H9 (cell line): ENCODE measurements around the gene LMTK3. TPM values are rescaled to one million over a fixed set of nuclear protein-coding genes. Genes with fewer than 3 reads are reported as not detected.
"Not testable (repeated sequence)": the region's sequence is repeated elsewhere in the genome, so short reads cannot be mapped to it uniquely, and the experiment has no call there.

Experiments
- DNase-seq: peaks from one replicate; pipeline ENCODE4 v3.0.0-alpha.2; 2017
- H2AFZ ChIP-seq: one replicate; pipeline ENCODE4 v1.6.1; 2013; ENCODE audit warnings: mild to moderate bottlenecking, low read length, control low read depth, moderate library complexity
- H2AK5ac ChIP-seq: 2 replicates; pipeline ENCODE4 v1.6.1; 2013; ENCODE audit warnings: low read length, control low read depth, mixed read lengths; ENCODE audit not compliant: insufficient read length
- H2BK120ac ChIP-seq: one replicate; pipeline ENCODE4 v1.6.1; 2013; ENCODE audit warnings: low read depth, mild to moderate bottlenecking, low read length, control low read depth, inconsistent platforms; ENCODE audit not compliant: poor library complexity, severe bottlenecking
- H2BK12ac ChIP-seq: 2 replicates; pipeline ENCODE4 v1.6.1; 2013; ENCODE audit warnings: low read length, control low read depth, mixed read lengths, low read depth; ENCODE audit not compliant: insufficient read length
- H2BK15ac ChIP-seq: 2 replicates; pipeline ENCODE4 v1.6.1; 2013; ENCODE audit warnings: low read depth, low read length, control low read depth
- H2BK20ac ChIP-seq: one replicate; pipeline ENCODE4 v1.6.1; 2013; ENCODE audit warnings: low read depth, mild to moderate bottlenecking, low read length, control low read depth, inconsistent platforms; ENCODE audit not compliant: poor library complexity, severe bottlenecking
- H2BK5ac ChIP-seq: 2 replicates; pipeline ENCODE4 v1.6.1; 2013; ENCODE audit warnings: low read length, control low read depth, mixed read lengths; ENCODE audit not compliant: insufficient read length
- H3K14ac ChIP-seq: 2 replicates; pipeline ENCODE4 v1.6.1; 2013; ENCODE audit warnings: low read length, control low read depth; ENCODE audit not compliant: insufficient read depth
- H3K18ac ChIP-seq: 2 replicates; pipeline ENCODE4 v1.6.1; 2013; ENCODE audit warnings: low read depth, mild to moderate bottlenecking, mixed read lengths, low read length, control low read depth; ENCODE audit not compliant: insufficient read length
- H3K23ac ChIP-seq: 2 replicates; pipeline ENCODE4 v1.6.1; 2013; ENCODE audit warnings: low read length, control low read depth, mixed read lengths, low read depth; ENCODE audit not compliant: insufficient read length
- H3K23me2 ChIP-seq: 2 replicates; pipeline ENCODE4 v1.6.1; 2013; ENCODE audit warnings: low read depth, mild to moderate bottlenecking, mixed read lengths, low read length, control low read depth; ENCODE audit not compliant: insufficient read length, poor library complexity, severe bottlenecking
- H3K27ac ChIP-seq: 2 replicates; pipeline ENCODE4 v1.5.1; 2013; ENCODE audit warnings: low read length, control low read depth, mixed read lengths, low read depth; ENCODE audit not compliant: insufficient read length
- H3K27me3 ChIP-seq: 2 replicates; pipeline ENCODE4 v1.6.1; 2013; ENCODE audit warnings: low read length, control low read depth, inconsistent platforms; ENCODE audit not compliant: insufficient read depth
- H3K4ac ChIP-seq: 2 replicates; pipeline ENCODE4 v1.6.1; 2013; ENCODE audit warnings: low read depth, mild to moderate bottlenecking, control low read depth, inconsistent platforms, low read length, moderate library complexity
- H3K4me1 ChIP-seq: 2 replicates; pipeline ENCODE4 v1.6.1; 2013; ENCODE audit warnings: low read length, control low read depth, inconsistent platforms; ENCODE audit not compliant: insufficient read depth
- H3K4me2 ChIP-seq: 2 replicates; pipeline ENCODE4 v1.6.1; 2013; ENCODE audit warnings: low read length, control low read depth, mixed read lengths; ENCODE audit not compliant: insufficient read length, insufficient read depth
- H3K56ac ChIP-seq: 2 replicates; pipeline ENCODE4 v1.6.1; 2013; ENCODE audit warnings: low read depth, mild to moderate bottlenecking, mixed read lengths, low read length, control low read depth; ENCODE audit not compliant: insufficient read length
- H3K79me1 ChIP-seq: 2 replicates; pipeline ENCODE4 v1.6.1; 2013; ENCODE audit warnings: low read depth, mild to moderate bottlenecking, moderate library complexity, low read length, control low read depth, inconsistent platforms; ENCODE audit not compliant: insufficient read depth, poor library complexity, severe bottlenecking
- H3K79me2 ChIP-seq: 2 replicates; pipeline ENCODE4 v1.6.1; 2013; ENCODE audit warnings: low read length, control low read depth, inconsistent platforms; ENCODE audit not compliant: insufficient read depth
- H3K9ac ChIP-seq: 2 replicates; pipeline ENCODE4 v1.6.1; 2013; ENCODE audit warnings: low read length, control low read depth, mixed read lengths; ENCODE audit not compliant: insufficient read length; ENCODE audit errors: extremely low read depth
- H3K9me3 ChIP-seq: one replicate; pipeline ENCODE4 v1.6.1; 2013; ENCODE audit warnings: low read depth, low read length, inconsistent platforms; ENCODE audit not compliant: control insufficient read depth
- H3T11ph ChIP-seq: one replicate; pipeline ENCODE4 v1.6.1; 2013; ENCODE audit warnings: mild to moderate bottlenecking, low read length, control low read depth, inconsistent platforms
- H4K20me1 ChIP-seq: one replicate; pipeline ENCODE4 v1.6.1; 2013; ENCODE audit not compliant: control insufficient read depth, insufficient read length, insufficient read depth
- H4K5ac ChIP-seq: 2 replicates; pipeline ENCODE4 v1.6.1; 2013; ENCODE audit warnings: low read depth, mild to moderate bottlenecking, mixed read lengths, low read length, control low read depth; ENCODE audit not compliant: insufficient read length
- H4K8ac ChIP-seq: replicated peaks from 2 replicates; pipeline ENCODE4 v1.6.1; 2013; ENCODE audit warnings: low read length, control low read depth, mixed read lengths, low read depth; ENCODE audit not compliant: insufficient read length
- H4K91ac ChIP-seq: 2 replicates; pipeline ENCODE4 v1.6.1; 2013; ENCODE audit warnings: low read depth, mild to moderate bottlenecking, moderate library complexity, mixed read lengths, low read length, control low read depth; ENCODE audit not compliant: insufficient read length
- H3K27ac Mint-ChIP-seq, 3 experiments: 2 replicates in 2 of 3; 3 replicates in 1 of 3; pipeline ENCODE4 v1.8.0; 2020 to 2021; ENCODE audit warnings: mixed read lengths in 3 of 3, mild to moderate bottlenecking in 1 of 3, moderate library complexity in 1 of 3
- H3K27me3 Mint-ChIP-seq: 2 replicates; pipeline ENCODE4 v1.8.0; 2021; ENCODE audit warnings: low read depth, mild to moderate bottlenecking, moderate library complexity, mixed read lengths
- H3K36me3 Mint-ChIP-seq, 3 experiments: 2 replicates in 2 of 3; 3 replicates in 1 of 3; pipeline ENCODE4 v1.8.0; 2020 to 2021; ENCODE audit warnings: low read depth in 3 of 3, mixed read lengths in 3 of 3; ENCODE audit not compliant: insufficient read depth in 1 of 3
- H3K4me1 Mint-ChIP-seq, 2 experiments: 2 replicates each; pipeline ENCODE4 v1.8.0; 2020; ENCODE audit warnings: mixed read lengths in 2 of 2
- H3K4me3 Mint-ChIP-seq, 2 experiments: 2 replicates in 1 of 2; 3 replicates in 1 of 2; pipeline ENCODE4 v1.8.0; 2020 to 2021; ENCODE audit warnings: mild to moderate bottlenecking in 2 of 2, mixed read lengths in 2 of 2, moderate library complexity in 1 of 2
- H3K9me3 Mint-ChIP-seq, 2 experiments: 2 replicates in 1 of 2; 3 replicates in 1 of 2; pipeline ENCODE4 v1.8.0; 2020; ENCODE audit warnings: mild to moderate bottlenecking in 2 of 2, mixed read lengths in 2 of 2, moderate library complexity in 1 of 2
- CTCF ChIP-seq: fragments of 200-600 bp; sonication (generic); conservative IDR thresholded peaks from 3 replicates; pipeline ENCODE4 v1.8.0; 2021; ENCODE audit warnings: antibody characterized with exemption, mild to moderate bottlenecking
- WGBS: extraction: QIAGEN DNeasy Blood & Tissue Kit; methylation state at CpG from one replicate; pipeline ENCODE4 v1.1.7; 2013; ENCODE audit warnings: missing lambda C conversion rate, low lambda C conversion rate, mixed read lengths; ENCODE audit not compliant: insufficient read length; ENCODE audit errors: extremely low coverage; 5-methylcytosine and 5-hydroxymethylcytosine counted together
- total RNA-seq: library from RNA; stranded (reverse); gene quantifications from 2 replicates; pipeline ENCODE4 v1.2.1, GENCODE V29; 2021

The LMTK3 gene
- total RNA-seq, 1 experiment from 2014 or later, result 14.4 TPM

GRCh38 chr19:48539503-48540096 is 28.0 kb upstream of the LMTK3 start:
- no peak overlapping the region for H2BK20ac ChIP-seq
- no peak overlapping the region for H2AK5ac ChIP-seq
- no peak overlapping the region for H2BK120ac ChIP-seq
- H2BK5ac ChIP-seq, result no peak overlapping the region
- Mint-ChIP-seq H3K4me1 (peaks cover 8 to 9% of the 10 kb centered on the region in 2 experiments), H3K27me3 (no peaks in the 10 kb centered on the region; the same call in 1 of the 2 replicates), H3K36me3 (no peaks in the 10 kb centered on the region; a peak in 1 of 7 replicates), H3K27ac (no peak overlapping the region; a peak in 1 of 7 replicates), H3K9me3 (peaks cover 0 to 2% of the 10 kb centered on the region in 2 experiments; a peak in 1 of 5 replicates), H3K4me3 (no peak overlapping the region)
- H4K91ac ChIP-seq, result no peak overlapping the region
- no peak overlapping the region for H2AFZ ChIP-seq
- H3K18ac ChIP-seq, result no peak overlapping the region
- H3K79me1 ChIP-seq, result no peaks in the 10 kb centered on the region
- no peak overlapping the region for H3K4me2 ChIP-seq
- H3K79me2 ChIP-seq, result no peaks in the 10 kb centered on the region
- no CpG with 5 or more reads among the region's 17 CpGs for WGBS
- no peak overlapping the region for H3K4ac ChIP-seq
- H3K27me3 ChIP-seq, result no peaks in the 10 kb centered on the region
- H4K5ac ChIP-seq, result no peak overlapping the region
- no peak for DNase-seq
- H3K23ac ChIP-seq, result no peak overlapping the region
- no peak for TF ChIP-seq CTCF
- no peak overlapping the region for H2BK15ac ChIP-seq
- H3K23me2 ChIP-seq, result no peaks in the 10 kb centered on the region
- no peak overlapping the region for H3K14ac ChIP-seq
- H3T11ph ChIP-seq, result no peak overlapping the region
- H3K56ac ChIP-seq, result no peak overlapping the region
- H3K4me1 ChIP-seq, result peaks cover 1% of the 10 kb centered on the region; the same call in 1 of the 2 replicates
- no peak overlapping the region for H2BK12ac ChIP-seq
- H3K9me3 ChIP-seq, result no peaks in the 10 kb centered on the region
- H4K8ac ChIP-seq, result no peak overlapping the region
- H3K27ac ChIP-seq, result no peak overlapping the region
- no peaks in the 10 kb centered on the region for H4K20me1 ChIP-seq
- no peak overlapping the region for H3K9ac ChIP-seq

DNA sequence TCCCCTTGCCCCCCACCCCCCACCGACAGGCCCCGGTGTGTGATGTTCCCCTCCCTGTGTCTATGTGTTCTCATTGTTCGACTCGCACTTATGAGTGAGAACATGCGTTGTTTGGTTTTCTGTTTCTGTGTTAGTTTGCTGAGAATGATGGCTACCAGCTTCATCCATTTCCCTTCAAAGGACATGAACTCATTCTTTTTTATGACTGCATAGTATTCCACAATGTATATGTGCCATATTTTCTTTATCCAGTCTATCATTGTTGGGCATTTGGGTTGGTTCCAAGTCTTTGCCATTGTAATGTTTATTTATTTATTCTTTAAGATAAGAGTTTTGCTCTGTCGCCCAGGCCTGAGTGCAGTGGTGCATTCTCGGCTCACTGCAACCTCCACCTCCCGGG is 26.4 kb upstream of the LMTK3 start:
- not testable (repeated sequence) for H2BK5ac ChIP-seq, H4K20me1 ChIP-seq, H3K4ac ChIP-seq, H3K9ac ChIP-seq, H2BK15ac ChIP-seq, H3K23me2 ChIP-seq, H3K9me3 Mint-ChIP-seq, DNase-seq, H2AFZ ChIP-seq, H3K27ac ChIP-seq, H2AK5ac ChIP-seq, H2BK12ac ChIP-seq, H3K56ac ChIP-seq, H3K27ac Mint-ChIP-seq, H3K14ac ChIP-seq, H3K18ac ChIP-seq, H3K27me3 Mint-ChIP-seq, H3K27me3 ChIP-seq, H3K36me3 Mint-ChIP-seq, H4K91ac ChIP-seq, H3K79me2 ChIP-seq, H3K9me3 ChIP-seq, H3K79me1 ChIP-seq, H3K4me1 Mint-ChIP-seq, H3T11ph ChIP-seq, H3K4me3 Mint-ChIP-seq, H3K23ac ChIP-seq, H3K4me2 ChIP-seq, H3K4me1 ChIP-seq, H4K5ac ChIP-seq, H2BK120ac ChIP-seq, H2BK20ac ChIP-seq, H4K8ac ChIP-seq
- WGBS, result no CpG with 5 or more reads among the region's 8 CpGs
